H1 (cell line): ENCODE measurements around the gene CAPN7. TPM values are rescaled to one million over a fixed set of nuclear protein-coding genes. Genes with fewer than 3 reads are reported as not detected.

Experiments used
- CEBPB ChIP-seq: IDR thresholded peaks from 2 replicates; pipeline ENCODE4 v1.6.1; 2012; ENCODE audit warnings: low read depth, low read length
- GABPA ChIP-seq: IDR thresholded peaks from 2 replicates; pipeline ENCODE4 v1.6.1; 2011; ENCODE audit warnings: mild to moderate bottlenecking, low read length, moderate library complexity, borderline replicate concordance; ENCODE audit not compliant: insufficient read depth
- KDM5A ChIP-seq: fragments of 200-600 bp; IDR thresholded peaks from 2 replicates; pipeline ENCODE4 v1.7.1; 2012; ENCODE audit warnings: mild to moderate bottlenecking, low read length, inconsistent platforms, mixed read lengths
- NANOG ChIP-seq: IDR thresholded peaks from 2 replicates; pipeline ENCODE4 v1.6.1; 2011; ENCODE audit warnings: low read length, low read depth, mild to moderate bottlenecking, inconsistent platforms; ENCODE audit not compliant: insufficient read depth, poor library complexity, severe bottlenecking
- SIX5 ChIP-seq: IDR thresholded peaks from 2 replicates; pipeline ENCODE4 v1.6.1; 2011; ENCODE audit warnings: mild to moderate bottlenecking, low read depth, low read length
- TAF1 ChIP-seq: IDR thresholded peaks from 2 replicates; pipeline ENCODE4 v1.6.1; 2011; ENCODE audit warnings: mild to moderate bottlenecking, low read depth, low read length
- polyA plus RNA-seq, 7 experiments: library from polyadenylated mRNA; depleted of rRNA in 3 of 7; stranded (reverse) in 5 of 7; unstranded in 2 of 7; fragments of >200 nt in 5 of 7; fragments of 200-250 nt in 2 of 7; gene quantifications; 1 replicate in 5 of 7; 2 replicates in 1 of 7; 4 replicates in 1 of 7; pipeline versions ENCODE4 v1.2.1 to v1.2.3, GENCODE V29; 2011 to 2013; ENCODE audit warnings: missing spikeins in 2 of 7, mixed read lengths in 2 of 7
- total RNA-seq: library from RNA; stranded (reverse); fragmentation: NEBNext Ultra II Directional; extraction: Animal tissue kit (Norgen Biotek cat#: 25700); gene quantifications from 2 replicates; pipeline ENCODE4 v1.2.1, GENCODE V29; 2021
- TF ChIP-seq, protein P1 (sequence below): IDR thresholded peaks from 2 replicates; pipeline ENCODE4 v1.6.1; 2012; ENCODE audit warnings: inconsistent platforms

The CAPN7 gene
- total and polyA plus RNA-seq, 2 of the 8 experiments (the other 6 are each of a cell fraction or from before 2014, with no cell fraction given) = 5.3 to 13.2 TPM

DNA sequence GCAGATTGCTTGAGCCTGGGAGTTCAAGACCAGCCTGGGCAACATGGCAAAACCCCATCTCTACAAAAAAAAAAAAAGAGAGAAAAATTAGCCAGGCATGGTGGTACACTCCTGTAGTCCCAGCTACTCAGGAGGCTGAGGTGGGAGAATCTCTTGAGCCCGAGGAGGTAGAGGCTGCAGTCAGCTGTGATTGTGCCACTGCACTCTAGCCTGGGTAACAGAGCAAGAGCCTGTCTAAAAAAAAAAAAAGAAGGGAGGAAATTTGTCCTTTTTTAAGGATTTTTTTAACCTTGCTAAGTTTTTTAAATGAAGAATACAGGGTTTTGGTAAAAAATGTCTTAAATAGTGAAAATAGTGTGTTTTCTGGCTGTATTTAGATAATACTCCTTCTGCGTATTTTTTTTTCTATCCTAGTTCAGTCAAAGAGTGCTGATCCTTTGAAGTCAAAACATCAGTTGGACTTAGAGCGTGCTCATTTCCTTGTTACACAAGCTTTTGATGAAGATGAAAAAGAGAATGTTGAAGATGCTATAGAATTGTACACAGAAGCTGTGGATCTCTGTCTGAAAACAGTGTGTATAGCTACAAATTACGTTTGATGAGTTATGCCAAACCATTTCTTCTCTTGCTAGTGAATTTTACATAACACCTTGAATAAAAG, 11.1 kb downstream of the CAPN7 start (continued):
- TF ChIP-seq, protein P1, sequence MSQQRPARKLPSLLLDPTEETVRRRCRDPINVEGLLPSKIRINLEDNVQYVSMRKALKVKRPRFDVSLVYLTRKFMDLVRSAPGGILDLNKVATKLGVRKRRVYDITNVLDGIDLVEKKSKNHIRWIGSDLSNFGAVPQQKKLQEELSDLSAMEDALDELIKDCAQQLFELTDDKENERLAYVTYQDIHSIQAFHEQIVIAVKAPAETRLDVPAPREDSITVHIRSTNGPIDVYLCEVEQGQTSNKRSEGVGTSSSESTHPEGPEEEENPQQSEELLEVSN = no peak
- TF ChIP-seq CEBPB = no peak
- TF ChIP-seq TAF1 = no peak
- TF ChIP-seq KDM5A = no peak
- no peak for TF ChIP-seq NANOG
- no peak for TF ChIP-seq GABPA
- TF ChIP-seq SIX5 = no peak
